Cardiac muscle cell (in vitro differentiated cells and primary cell): ENCODE measurements around the gene MYCBPAP. TPM values are rescaled to one million over a fixed set of nuclear protein-coding genes. Genes with fewer than 3 reads are reported as not detected.

Source experiments
- DNase-seq, 2 donors: peaks; one replicate each; pipeline versions ENCODE4 v3.0.0 to v3.0.0-alpha.2; 2010 to 2017; ENCODE audit warnings: low read depth in 1 of 2, low spot score in 1 of 2
- H3K27ac ChIP-seq: fragments of 200-600 bp; sonication (generic); 2 replicates; pipeline ENCODE4 v1.5.1; 2016
- H3K27me3 ChIP-seq: fragments of 200-600 bp; sonication (generic); 2 replicates; pipeline ENCODE4 v1.6.0; 2016; ENCODE audit warnings: control low read depth
- H3K36me3 ChIP-seq: fragments of 200-600 bp; sonication (generic); 2 replicates; pipeline ENCODE4 v1.5.1; 2016; ENCODE audit warnings: control low read depth
- H3K4me1 ChIP-seq: fragments of 200-600 bp; sonication (generic); 2 replicates; pipeline ENCODE4 v1.8.1; 2017; ENCODE audit warnings: low read depth, mild to moderate bottlenecking, mixed run types
- H3K4me3 ChIP-seq: fragments of 200-600 bp; sonication (generic); 2 replicates; pipeline ENCODE4 v1.5.1; 2016; ENCODE audit warnings: mild to moderate bottlenecking
- H3K9me3 ChIP-seq: fragments of 200-600 bp; sonication (generic); 2 replicates; pipeline ENCODE4 v1.5.1; 2017; ENCODE audit warnings: low read depth, mild to moderate bottlenecking, control low read depth
- CTCF ChIP-seq: IDR thresholded peaks from 2 replicates; pipeline ENCODE4 v1.5.1; 2012; ENCODE audit warnings: low read depth, mild to moderate bottlenecking, low read length
- polyA plus RNA-seq: library from polyadenylated mRNA; unstranded; fragments of >200 nt; fragmentation: Nextera tagmentation; extraction: Ambion mirVana; gene quantifications from 2 replicates; pipeline ENCODE4 v1.2.1, GENCODE V29; 2016
- total RNA-seq: library from RNA; depleted of rRNA; stranded (reverse); fragments of >200 nt; gene quantifications from 2 replicates; pipeline ENCODE4 v1.2.3, GENCODE V29; 2016

MYCBPAP gene
- total and polyA plus RNA-seq, 2 experiments from 2014 or later = 1.2 to 3.2 TPM

GRCh38 chr17:50505591-50506130 lies 2.6 kb upstream of the MYCBPAP start:
- Histone ChIP-seq H3K4me3 (no peak overlapping the region), H3K27me3 (no peaks in the 10 kb centered on the region), H3K9me3 (no peaks in the 10 kb centered on the region), H3K27ac (no peak overlapping the region), H3K4me1 (peaks cover 12% of the 10 kb centered on the region), H3K36me3 (no peaks in the 10 kb centered on the region)
- TF ChIP-seq CTCF = no peak
- no peak for DNase-seq

- H3K36me3 ChIP-seq = no peaks in the 10 kb centered on the region
- peaks cover 18% of the 10 kb centered on the region for H3K4me1 ChIP-seq
- no peak for TF ChIP-seq CTCF
- no peak overlapping the region for H3K27ac ChIP-seq
- no peak for DNase-seq
- no peak overlapping the region for H3K4me3 ChIP-seq
- no peaks in the 10 kb centered on the region for H3K27me3 ChIP-seq
- no peaks in the 10 kb centered on the region for H3K9me3 ChIP-seq
Observed at GRCh38 chr17:50506298-50506697, 1.9 kb upstream of the MYCBPAP start.

DNA sequence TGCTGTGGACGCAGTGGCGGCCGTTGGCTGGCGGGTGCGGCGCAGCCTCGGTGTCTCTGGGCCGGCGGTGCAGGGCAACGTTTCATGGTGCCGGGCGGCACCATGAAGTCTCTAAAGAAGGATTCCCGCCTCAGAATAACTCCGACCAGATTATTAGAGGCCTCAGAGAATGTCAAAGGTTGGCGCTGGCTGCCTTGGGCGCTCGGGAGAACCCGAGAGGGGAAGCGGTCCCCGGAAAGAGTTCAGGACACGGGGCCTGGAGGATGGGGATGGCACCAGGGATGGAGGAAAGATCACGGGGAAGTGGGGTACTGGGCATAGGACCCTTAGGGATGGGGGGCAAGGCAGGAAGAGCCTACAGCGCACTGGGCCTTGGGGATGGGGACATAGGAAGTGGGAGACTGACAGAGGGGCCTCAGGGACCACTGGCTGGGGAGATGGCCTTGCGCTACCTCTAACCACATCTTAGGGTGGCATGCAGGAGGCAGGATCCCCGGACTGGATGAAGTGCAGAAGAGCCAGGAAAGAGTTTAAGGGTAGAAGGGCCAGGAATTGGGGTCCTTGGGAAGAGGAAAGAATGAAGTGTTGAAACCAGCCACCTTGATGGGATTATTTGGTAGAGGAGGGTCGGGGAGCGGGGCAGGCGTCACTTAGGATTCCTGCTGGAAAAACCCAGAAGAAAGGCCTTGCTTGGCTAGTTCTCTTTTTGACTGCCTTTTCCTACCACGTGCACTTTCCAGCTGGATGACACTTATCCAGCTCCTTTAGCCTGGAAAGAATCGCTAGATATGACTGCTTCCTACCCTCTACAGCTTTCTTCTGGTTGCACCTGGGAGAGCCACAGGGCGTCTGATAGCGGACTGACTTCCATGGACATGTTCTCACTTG lies 578 bp downstream of the MYCBPAP start:
- Histone ChIP-seq H3K4me1 (peaks cover 24% of the 10 kb centered on the region), H3K36me3 (no peaks in the 10 kb centered on the region), H3K9me3 (no peaks in the 10 kb centered on the region), H3K4me3 (peak overlapping the region; percentile 39), H3K27me3 (no peaks in the 10 kb centered on the region), H3K27ac (no peak overlapping the region)
- TF ChIP-seq CTCF = no peak
- no peak for DNase-seq

DNA sequence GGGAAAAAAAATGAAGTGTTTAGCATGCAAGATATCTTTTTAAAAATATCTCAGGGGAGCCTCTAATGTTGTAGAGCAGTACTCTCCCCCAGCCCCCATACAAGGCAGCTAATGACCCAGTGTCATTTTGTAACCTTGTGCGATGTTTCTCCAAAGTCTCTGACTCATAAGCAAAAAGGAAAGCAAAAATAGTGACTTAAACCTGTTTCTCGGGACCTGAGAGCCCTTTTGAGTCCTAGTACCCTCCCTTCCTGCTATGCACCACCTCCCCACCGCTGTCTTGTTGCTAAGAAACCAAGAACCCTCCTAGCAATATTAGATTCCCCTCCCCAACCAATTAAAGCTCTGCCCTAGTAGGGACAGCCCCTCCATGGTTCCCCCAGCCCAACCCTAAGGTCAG lies 2.8 kb downstream of the MYCBPAP start:
- H3K9me3 ChIP-seq = no peaks in the 10 kb centered on the region
- H3K4me3 ChIP-seq = no peak overlapping the region
- DNase-seq = peak; percentile 20 to 36
- H3K4me1 ChIP-seq = peaks cover 24% of the 10 kb centered on the region
- H3K27me3 ChIP-seq = no peaks in the 10 kb centered on the region
- peak overlapping the region; percentile 66 for H3K27ac ChIP-seq
- TF ChIP-seq CTCF = no peak
- H3K36me3 ChIP-seq = no peaks in the 10 kb centered on the region

- H3K27ac ChIP-seq = no peak overlapping the region
- no peaks in the 10 kb centered on the region for H3K27me3 ChIP-seq
- no peaks in the 10 kb centered on the region for H3K9me3 ChIP-seq
- no peak for DNase-seq
- H3K4me3 ChIP-seq = no peak overlapping the region
- H3K4me1 ChIP-seq = peaks cover 25% of the 10 kb centered on the region
- TF ChIP-seq CTCF = no peak
- H3K36me3 ChIP-seq = no peaks in the 10 kb centered on the region
Observed at GRCh38 chr17:50513495-50513894, 5.3 kb downstream of the MYCBPAP start.
